Kidney (tissue), 14 donors: ENCODE data around the gene TLE1. TPM values are rescaled to one million over a fixed set of nuclear protein-coding genes. Genes with fewer than 3 reads are reported as not detected.

ENCODE experiments used
- DNase-seq, 5 donors: peaks; one replicate each; pipeline ENCODE4 v3.0.0-alpha.2; 2013 to 2020
- FAIRE-seq: peaks from 2 replicates; lab custom pipeline; 2012; peaks lifted over from hg19 to GRCh38; lab: Jason Lieb, UNC
- H3K27ac ChIP-seq, 2 donors: one replicate each; pipeline ENCODE4 v1.7.0; 2013; ENCODE audit warnings: low read depth in 2 of 2, low read length in 2 of 2, inconsistent platforms in 1 of 2
- H3K27me3 ChIP-seq: one replicate; pipeline ENCODE4 v1.7.1; 2013; ENCODE audit warnings: low read length, inconsistent platforms; ENCODE audit not compliant: control insufficient read depth, insufficient read depth
- H3K36me3 ChIP-seq, 3 donors: one replicate each; pipeline versions ENCODE4 v1.7.0 to v1.7.1; 2013; ENCODE audit warnings: low read length in 3 of 3, control low read depth in 1 of 3, inconsistent platforms in 1 of 3; ENCODE audit not compliant: insufficient read depth in 3 of 3, control insufficient read depth in 2 of 3
- H3K4me1 ChIP-seq, 3 donors: one replicate each; pipeline versions ENCODE4 v1.7.0 to v1.7.1; 2013; ENCODE audit warnings: low read length in 3 of 3, inconsistent platforms in 1 of 3, low read depth in 1 of 3; ENCODE audit not compliant: control insufficient read depth in 2 of 3, insufficient read depth in 2 of 3
- H3K4me3 ChIP-seq, 3 donors: one replicate each; pipeline versions ENCODE4 v1.7.0 to v1.8.1; 2013; ENCODE audit warnings: low read length in 3 of 3, control low read depth in 1 of 3, inconsistent platforms in 1 of 3
- H3K9ac ChIP-seq, 3 donors: one replicate each; pipeline versions ENCODE4 v1.7.0 to v1.7.1; 2013; ENCODE audit warnings: low read length in 3 of 3, control low read depth in 1 of 3, inconsistent platforms in 1 of 3
- H3K9me3 ChIP-seq, 3 donors: one replicate each; pipeline versions ENCODE4 v1.7.0 to v1.7.1; 2013; ENCODE audit warnings: low read length in 3 of 3, control low read depth in 1 of 3, inconsistent platforms in 1 of 3; ENCODE audit not compliant: control insufficient read depth in 2 of 3, insufficient read depth in 1 of 3
- CTCF ChIP-seq: IDR thresholded peaks from 3 replicates; pipeline ENCODE4 v1.5.1; 2012; ENCODE audit warnings: mild to moderate bottlenecking, moderate library complexity, borderline replicate concordance; ENCODE audit not compliant: insufficient read depth; ENCODE audit errors: extremely low read depth
- intact Hi-C: fragments of 100-400 bp; cut with DNase I; formaldehyde crosslinking; loops from one replicate; pipeline ENCODE4 v1.11.1; 2022
- polyA plus RNA-seq: library from polyadenylated mRNA; stranded (reverse); fragments of 350-450 nt; fragmentation: Illumina TruSeq; extraction: RNeasy Lipid Tissue Mini Kit (QIAGEN cat#74804); gene quantifications from one replicate; pipeline ENCODE4 v1.2.3, GENCODE V29; 2014; ENCODE audit warnings: low read depth, low replicate concordance; ENCODE audit not compliant: insufficient read depth
- total RNA-seq: library from RNA; stranded (reverse); fragmentation: NEBNext Ultra II Directional; extraction: Animal tissue kit (Norgen Biotek cat#: 25700); gene quantifications from one replicate; pipeline ENCODE4 v1.2.1, GENCODE V29; 2021
- donor health status: control.
- donor health status: control.
- donor health status: control.
- donor health status: control.
- donor health status: control.
- donor health status: DM: yes; HTN: yes; CAD: no.
- donor health status: Normal renal cell carcinoma (clear cell type).

The TLE1 gene
- total and polyA plus RNA-seq, 2 donors from 2014 or later: 10.8 to 52.5 TPM

- no peak for DNase-seq
- intact Hi-C loops: no loop called here
- H3K4me1 ChIP-seq: peaks cover 0 to 9% (median 4%) of the 10 kb centered on the region in 3 donors
Observed at GRCh38 chr9:81611664-81612063, 77.7 kb downstream of the TLE1 start.

GRCh38 chr9:81610740-81611107, 78.6 kb downstream of the TLE1 start:
- DNase-seq (no peak), FAIRE-seq (no peak)
- Histone ChIP-seq H3K9ac (no peak overlapping the region), H3K36me3 (peaks cover 2 to 8% (median 4%) of the 10 kb centered on the region in 3 donors), H3K9me3 (no peaks in the 10 kb centered on the region), H3K4me3 (no peak overlapping the region), H3K4me1 (peaks cover 0 to 9% (median 4%) of the 10 kb centered on the region in 3 donors), H3K27me3 (no peaks in the 10 kb centered on the region), H3K27ac (no peak overlapping the region)
- no peak for TF ChIP-seq CTCF
- intact Hi-C loops: no loop called here

More at GRCh38 chr9:81611664-81612063, 77.7 kb downstream of the TLE1 start:
- no peaks in the 10 kb centered on the region for H3K9me3 ChIP-seq
- peaks cover 2 to 8% (median 4%) of the 10 kb centered on the region in 3 donors for H3K36me3 ChIP-seq
- H3K9ac ChIP-seq: no peak overlapping the region
- no peak overlapping the region for H3K27ac ChIP-seq
- no peaks in the 10 kb centered on the region for H3K27me3 ChIP-seq
- no peak for TF ChIP-seq CTCF
- no peak for FAIRE-seq
- H3K4me3 ChIP-seq: no peak overlapping the region

- FAIRE-seq (no peak), DNase-seq (peak in 4 of 5 donors; percentile 33 to 58 (median 52))
- H3K4me1 ChIP-seq: peaks cover 0 to 9% (median 4%) of the 10 kb centered on the region in 3 donors
- intact Hi-C loops: no loop called here
- no peaks in the 10 kb centered on the region for H3K9me3 ChIP-seq
- H3K4me3 ChIP-seq: no peak overlapping the region
- no peak overlapping the region for H3K9ac ChIP-seq
- TF ChIP-seq CTCF: no peak
- H3K36me3 ChIP-seq: peaks cover 2 to 8% (median 4%) of the 10 kb centered on the region in 3 donors
- peak overlapping the region in 1 of 2 donors; percentile 16 for H3K27ac ChIP-seq
- H3K27me3 ChIP-seq: no peaks in the 10 kb centered on the region
Observed at GRCh38 chr9:81609782-81610739, 79.3 kb downstream of the TLE1 start.
